WTC11 (cell line): ENCODE results near the gene ACAD9.

Experiments
- CREB1 ChIP-seq: sonication (generic); formaldehyde crosslinking; IDR thresholded peaks from 2 replicates; pipeline ENCODE4 v1.8.0; 2023; ENCODE audit warnings: mild to moderate bottlenecking, missing genetic modification reagents
- CTCF ChIP-seq: fragments of 200-600 bp; IDR thresholded peaks from 2 replicates; pipeline ENCODE4 v1.8.0; 2022; ENCODE audit warnings: antibody characterized with exemption
- FOXP1 ChIP-seq: sonication (generic); formaldehyde crosslinking; IDR thresholded peaks from 2 replicates; pipeline ENCODE4 v1.8.0; 2022; ENCODE audit warnings: missing genetic modification reagents, mild to moderate bottlenecking, moderate library complexity, borderline replicate concordance
- NR2C2 ChIP-seq: sonication (generic); formaldehyde crosslinking; IDR thresholded peaks from 2 replicates; pipeline ENCODE4 v1.8.0; 2022; ENCODE audit warnings: mild to moderate bottlenecking, missing genetic modification reagents
- TCF7 ChIP-seq: sonication (generic); formaldehyde crosslinking; IDR thresholded peaks from 2 replicates; pipeline ENCODE4 v1.8.0; 2022; ENCODE audit warnings: mild to moderate bottlenecking, low read depth, missing genetic modification reagents, moderate library complexity
- TEAD1 ChIP-seq: sonication (generic); formaldehyde crosslinking; IDR thresholded peaks from 2 replicates; pipeline ENCODE4 v1.8.0; 2022; ENCODE audit warnings: mild to moderate bottlenecking, missing genetic modification reagents
- TF ChIP-seq, protein P1 (sequence below): sonication (generic); formaldehyde crosslinking; IDR thresholded peaks from 2 replicates; pipeline ENCODE4 v1.8.0; 2022; ENCODE audit warnings: mild to moderate bottlenecking, missing genetic modification reagents
- TF ChIP-seq, protein P2 (sequence below): fragments of 250-450 bp; sonication (Bioruptor Pico); conservative IDR thresholded peaks from 2 replicates; pipeline ENCODE4 v1.9.0; 2021; ENCODE audit warnings: mild to moderate bottlenecking
- TF ChIP-seq, protein P3 (sequence below): sonication (generic); formaldehyde crosslinking; IDR thresholded peaks from 2 replicates; pipeline ENCODE4 v1.8.0; 2022; ENCODE audit warnings: mild to moderate bottlenecking, missing genetic modification reagents
- TF ChIP-seq, protein P4 (sequence below): sonication (generic); formaldehyde crosslinking; IDR thresholded peaks from 2 replicates; pipeline ENCODE4 v1.8.0; 2022; ENCODE audit warnings: missing genetic modification reagents
- TF ChIP-seq, protein P5 (sequence below): sonication (generic); formaldehyde crosslinking; IDR thresholded peaks from 2 replicates; pipeline ENCODE4 v1.8.1; 2022; ENCODE audit warnings: missing genetic modification reagents, borderline replicate concordance
- TF ChIP-seq, protein P6 (sequence below): sonication (generic); formaldehyde crosslinking; conservative IDR thresholded peaks from 2 replicates; pipeline ENCODE4 v1.8.1; 2022; ENCODE audit warnings: mild to moderate bottlenecking, missing genetic modification reagents

- TF ChIP-seq CREB1 (CRISPR knock-in tag): no peak
- TF ChIP-seq, protein P1, sequence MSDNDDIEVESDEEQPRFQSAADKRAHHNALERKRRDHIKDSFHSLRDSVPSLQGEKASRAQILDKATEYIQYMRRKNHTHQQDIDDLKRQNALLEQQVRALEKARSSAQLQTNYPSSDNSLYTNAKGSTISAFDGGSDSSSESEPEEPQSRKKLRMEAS (CRISPR knock-in tag): no peak
- no peak for TF ChIP-seq CTCF
- TF ChIP-seq NR2C2: no peak
- no peak for TF ChIP-seq FOXP1
- TF ChIP-seq, protein P2, sequence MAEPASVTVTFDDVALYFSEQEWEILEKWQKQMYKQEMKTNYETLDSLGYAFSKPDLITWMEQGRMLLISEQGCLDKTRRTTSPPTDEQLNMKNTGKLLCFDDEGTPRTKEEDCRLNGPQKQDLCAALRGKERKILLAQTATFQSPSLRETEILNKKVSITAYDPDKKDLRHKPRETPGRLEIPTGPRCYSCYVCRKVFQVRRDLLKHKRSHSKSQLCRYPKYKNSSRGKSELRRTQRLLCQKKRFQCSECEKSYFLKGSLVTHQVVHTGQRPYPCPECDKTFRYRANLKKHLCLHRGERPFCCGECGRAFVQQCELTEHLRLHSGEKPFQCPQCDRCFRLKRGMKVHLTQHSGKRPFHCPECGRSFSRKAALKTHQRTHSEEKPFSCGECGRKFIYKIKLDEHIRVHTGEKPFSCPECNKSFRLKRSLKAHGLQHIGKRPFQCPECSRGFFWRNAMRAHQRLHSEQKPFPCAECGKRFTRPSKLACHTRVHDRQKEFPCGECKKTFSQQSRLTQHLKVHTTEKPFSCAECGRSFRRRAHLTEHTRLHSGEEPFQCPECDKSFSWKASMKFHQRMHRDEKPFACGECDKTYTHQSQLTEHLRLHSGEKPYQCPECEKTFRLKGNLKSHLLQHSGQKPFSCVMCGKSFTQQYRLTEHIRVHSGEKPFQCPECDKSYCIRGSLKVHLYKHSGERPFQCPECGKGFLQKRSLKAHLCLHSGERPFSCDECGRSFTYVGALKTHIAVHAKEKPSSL (CRISPR knock-in tag): no peak
- no peak for TF ChIP-seq TCF7
- TF ChIP-seq, protein P3, sequence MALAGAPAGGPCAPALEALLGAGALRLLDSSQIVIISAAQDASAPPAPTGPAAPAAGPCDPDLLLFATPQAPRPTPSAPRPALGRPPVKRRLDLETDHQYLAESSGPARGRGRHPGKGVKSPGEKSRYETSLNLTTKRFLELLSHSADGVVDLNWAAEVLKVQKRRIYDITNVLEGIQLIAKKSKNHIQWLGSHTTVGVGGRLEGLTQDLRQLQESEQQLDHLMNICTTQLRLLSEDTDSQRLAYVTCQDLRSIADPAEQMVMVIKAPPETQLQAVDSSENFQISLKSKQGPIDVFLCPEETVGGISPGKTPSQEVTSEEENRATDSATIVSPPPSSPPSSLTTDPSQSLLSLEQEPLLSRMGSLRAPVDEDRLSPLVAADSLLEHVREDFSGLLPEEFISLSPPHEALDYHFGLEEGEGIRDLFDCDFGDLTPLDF (CRISPR knock-in tag): no peak
- no peak for TF ChIP-seq TEAD1 (CRISPR knock-in tag)
- TF ChIP-seq, protein P4, sequence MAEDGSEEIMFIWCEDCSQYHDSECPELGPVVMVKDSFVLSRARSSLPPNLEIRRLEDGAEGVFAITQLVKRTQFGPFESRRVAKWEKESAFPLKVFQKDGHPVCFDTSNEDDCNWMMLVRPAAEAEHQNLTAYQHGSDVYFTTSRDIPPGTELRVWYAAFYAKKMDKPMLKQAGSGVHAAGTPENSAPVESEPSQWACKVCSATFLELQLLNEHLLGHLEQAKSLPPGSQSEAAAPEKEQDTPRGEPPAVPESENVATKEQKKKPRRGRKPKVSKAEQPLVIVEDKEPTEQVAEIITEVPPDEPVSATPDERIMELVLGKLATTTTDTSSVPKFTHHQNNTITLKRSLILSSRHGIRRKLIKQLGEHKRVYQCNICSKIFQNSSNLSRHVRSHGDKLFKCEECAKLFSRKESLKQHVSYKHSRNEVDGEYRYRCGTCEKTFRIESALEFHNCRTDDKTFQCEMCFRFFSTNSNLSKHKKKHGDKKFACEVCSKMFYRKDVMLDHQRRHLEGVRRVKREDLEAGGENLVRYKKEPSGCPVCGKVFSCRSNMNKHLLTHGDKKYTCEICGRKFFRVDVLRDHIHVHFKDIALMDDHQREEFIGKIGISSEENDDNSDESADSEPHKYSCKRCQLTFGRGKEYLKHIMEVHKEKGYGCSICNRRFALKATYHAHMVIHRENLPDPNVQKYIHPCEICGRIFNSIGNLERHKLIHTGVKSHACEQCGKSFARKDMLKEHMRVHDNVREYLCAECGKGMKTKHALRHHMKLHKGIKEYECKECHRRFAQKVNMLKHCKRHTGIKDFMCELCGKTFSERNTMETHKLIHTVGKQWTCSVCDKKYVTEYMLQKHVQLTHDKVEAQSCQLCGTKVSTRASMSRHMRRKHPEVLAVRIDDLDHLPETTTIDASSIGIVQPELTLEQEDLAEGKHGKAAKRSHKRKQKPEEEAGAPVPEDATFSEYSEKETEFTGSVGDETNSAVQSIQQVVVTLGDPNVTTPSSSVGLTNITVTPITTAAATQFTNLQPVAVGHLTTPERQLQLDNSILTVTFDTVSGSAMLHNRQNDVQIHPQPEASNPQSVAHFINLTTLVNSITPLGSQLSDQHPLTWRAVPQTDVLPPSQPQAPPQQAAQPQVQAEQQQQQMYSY (CRISPR knock-in tag): no peak
- TF ChIP-seq, protein P5, sequence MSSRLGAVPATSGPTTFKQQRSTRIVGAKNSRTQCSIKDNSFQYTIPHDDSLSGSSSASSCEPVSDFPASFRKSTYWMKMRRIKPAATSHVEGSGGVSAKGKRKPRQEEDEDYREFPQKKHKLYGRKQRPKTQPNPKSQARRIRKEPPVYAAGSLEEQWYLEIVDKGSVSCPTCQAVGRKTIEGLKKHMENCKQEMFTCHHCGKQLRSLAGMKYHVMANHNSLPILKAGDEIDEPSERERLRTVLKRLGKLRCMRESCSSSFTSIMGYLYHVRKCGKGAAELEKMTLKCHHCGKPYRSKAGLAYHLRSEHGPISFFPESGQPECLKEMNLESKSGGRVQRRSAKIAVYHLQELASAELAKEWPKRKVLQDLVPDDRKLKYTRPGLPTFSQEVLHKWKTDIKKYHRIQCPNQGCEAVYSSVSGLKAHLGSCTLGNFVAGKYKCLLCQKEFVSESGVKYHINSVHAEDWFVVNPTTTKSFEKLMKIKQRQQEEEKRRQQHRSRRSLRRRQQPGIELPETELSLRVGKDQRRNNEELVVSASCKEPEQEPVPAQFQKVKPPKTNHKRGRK (CRISPR knock-in tag): no peak
- TF ChIP-seq, protein P6, sequence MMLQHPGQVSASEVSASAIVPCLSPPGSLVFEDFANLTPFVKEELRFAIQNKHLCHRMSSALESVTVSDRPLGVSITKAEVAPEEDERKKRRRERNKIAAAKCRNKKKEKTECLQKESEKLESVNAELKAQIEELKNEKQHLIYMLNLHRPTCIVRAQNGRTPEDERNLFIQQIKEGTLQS (CRISPR knock-in tag): no peak
Observed at GRCh38 chr3:128933922-128934253, 54.5 kb downstream of the ACAD9 start.
